A673 (cell line): ENCODE data around the gene METRN. TPM values are rescaled to one million over a fixed set of nuclear protein-coding genes. Genes with fewer than 3 reads are reported as not detected.

ENCODE experiments used
- BruUV-seq: library from RNA; stranded (reverse); fragments of 400-500 nt; replicated peaks from 2 replicates; lab custom pipeline; 2021; lab: Mats Ljungman, UMichigan
- CTCF ChIA-PET: fragments of 300-600 bp; sonication (Branson Sonifier 250); formaldehyde crosslinking; loops from one replicate; lab custom pipeline; 2022; ENCODE audit warnings: antibody characterized with exemption; lab: Charles Lee
- POLR2A ChIA-PET: fragments of 300-600 bp; sonication (Branson Sonifier 250); formaldehyde crosslinking; loops from one replicate; lab custom pipeline; 2022; ENCODE audit warnings: antibody characterized with exemption; ENCODE audit not compliant: low non-redundant PET; lab: Charles Lee
- DNase-seq: peaks from one replicate; pipeline ENCODE4 v3.0.0-alpha.2; 2015; ENCODE audit warnings: low spot score
- H3K27ac ChIP-seq: fragments of 200-600 bp; sonication (generic); 2 replicates; pipeline ENCODE4 v1.5.1; 2016; ENCODE audit warnings: mixed run types, low read depth, mild to moderate bottlenecking, mixed read lengths, antibody characterized with exemption, low read length; ENCODE audit not compliant: poor library complexity, severe bottlenecking
- H3K27me3 ChIP-seq: fragments of 200-600 bp; sonication (generic); replicated peaks from 2 replicates; pipeline ENCODE4 v1.6.1; 2017; ENCODE audit warnings: mixed run types, low read depth, mild to moderate bottlenecking, mixed read lengths, antibody characterized with exemption, low read length; ENCODE audit not compliant: insufficient read depth, poor library complexity
- H3K36me3 ChIP-seq: fragments of 200-600 bp; sonication (generic); 2 replicates; pipeline ENCODE4 v1.6.1; 2016; ENCODE audit warnings: mixed run types, mild to moderate bottlenecking, mixed read lengths, antibody characterized with exemption, low read length; ENCODE audit not compliant: insufficient read depth, poor library complexity, severe bottlenecking
- H3K4me1 ChIP-seq: fragments of 200-600 bp; sonication (generic); 2 replicates; pipeline ENCODE4 v1.6.1; 2017; ENCODE audit warnings: mixed run types, mild to moderate bottlenecking, mixed read lengths, antibody characterized with exemption, low read length; ENCODE audit not compliant: insufficient read depth, poor library complexity, severe bottlenecking
- H3K4me3 ChIP-seq: fragments of 200-600 bp; sonication (generic); 2 replicates; pipeline ENCODE4 v1.5.1; 2016; ENCODE audit warnings: low read depth, mixed run types, mild to moderate bottlenecking, mixed read lengths, low read length; ENCODE audit not compliant: poor library complexity, severe bottlenecking
- H3K9me3 ChIP-seq: fragments of 200-600 bp; sonication (generic); 2 replicates; pipeline ENCODE4 v1.6.1; 2016; ENCODE audit warnings: mixed run types, low read depth, mild to moderate bottlenecking, mixed read lengths, antibody characterized with exemption, low read length; ENCODE audit not compliant: poor library complexity, severe bottlenecking
- EZH2 ChIP-seq: fragments of 200-600 bp; sonication (generic); IDR thresholded peaks from 2 replicates; pipeline ENCODE4 v1.6.1; 2017; ENCODE audit warnings: borderline replicate concordance, low read depth, mild to moderate bottlenecking, mixed read lengths, antibody characterized with exemption, low read length; ENCODE audit not compliant: poor library complexity, severe bottlenecking
- intact Hi-C: fragments of 100-400 bp; cut with micrococcal nuclease; formaldehyde crosslinking; loops from one replicate; pipeline ENCODE4 v1.10.0; 2022; ENCODE audit not compliant: unreplicated experiment
- total RNA-seq: library from RNA; stranded (reverse); gene quantifications from 2 replicates; pipeline ENCODE4 v1.2.3, GENCODE V29; 2021
- TF ChIP-seq, protein P1 (sequence below): fragments of 300-800, 200-600 bp; sonication (generic); conservative IDR thresholded peaks from 2 replicates; pipeline ENCODE4 v1.5.1; 2017; ENCODE audit warnings: low read depth, mild to moderate bottlenecking, antibody characterized with exemption, low read length, moderate library complexity, mixed read lengths

METRN gene
- total RNA-seq, 1 experiment from 2014 or later, result 0.86 TPM

- no peak for TF ChIP-seq EZH2
- TF ChIP-seq, protein P1, sequence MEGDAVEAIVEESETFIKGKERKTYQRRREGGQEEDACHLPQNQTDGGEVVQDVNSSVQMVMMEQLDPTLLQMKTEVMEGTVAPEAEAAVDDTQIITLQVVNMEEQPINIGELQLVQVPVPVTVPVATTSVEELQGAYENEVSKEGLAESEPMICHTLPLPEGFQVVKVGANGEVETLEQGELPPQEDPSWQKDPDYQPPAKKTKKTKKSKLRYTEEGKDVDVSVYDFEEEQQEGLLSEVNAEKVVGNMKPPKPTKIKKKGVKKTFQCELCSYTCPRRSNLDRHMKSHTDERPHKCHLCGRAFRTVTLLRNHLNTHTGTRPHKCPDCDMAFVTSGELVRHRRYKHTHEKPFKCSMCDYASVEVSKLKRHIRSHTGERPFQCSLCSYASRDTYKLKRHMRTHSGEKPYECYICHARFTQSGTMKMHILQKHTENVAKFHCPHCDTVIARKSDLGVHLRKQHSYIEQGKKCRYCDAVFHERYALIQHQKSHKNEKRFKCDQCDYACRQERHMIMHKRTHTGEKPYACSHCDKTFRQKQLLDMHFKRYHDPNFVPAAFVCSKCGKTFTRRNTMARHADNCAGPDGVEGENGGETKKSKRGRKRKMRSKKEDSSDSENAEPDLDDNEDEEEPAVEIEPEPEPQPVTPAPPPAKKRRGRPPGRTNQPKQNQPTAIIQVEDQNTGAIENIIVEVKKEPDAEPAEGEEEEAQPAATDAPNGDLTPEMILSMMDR, result no peak
- Histone ChIP-seq H3K4me3 (no peak overlapping the region), H3K9me3 (no peaks in the 10 kb centered on the region), H3K27ac (no peak overlapping the region), H3K36me3 (no peaks in the 10 kb centered on the region), H3K4me1 (no peaks in the 10 kb centered on the region), H3K27me3 (no peaks in the 10 kb centered on the region)
- no peak for DNase-seq
- ChIA-PET POLR2A (no interaction called here), CTCF (no interaction called here)
- no TSS peak for BruUV-seq
- intact Hi-C loops, result no loop called here
Observed at GRCh38 chr16:765488-765865, 50.6 kb downstream of the METRN start.

DNA sequence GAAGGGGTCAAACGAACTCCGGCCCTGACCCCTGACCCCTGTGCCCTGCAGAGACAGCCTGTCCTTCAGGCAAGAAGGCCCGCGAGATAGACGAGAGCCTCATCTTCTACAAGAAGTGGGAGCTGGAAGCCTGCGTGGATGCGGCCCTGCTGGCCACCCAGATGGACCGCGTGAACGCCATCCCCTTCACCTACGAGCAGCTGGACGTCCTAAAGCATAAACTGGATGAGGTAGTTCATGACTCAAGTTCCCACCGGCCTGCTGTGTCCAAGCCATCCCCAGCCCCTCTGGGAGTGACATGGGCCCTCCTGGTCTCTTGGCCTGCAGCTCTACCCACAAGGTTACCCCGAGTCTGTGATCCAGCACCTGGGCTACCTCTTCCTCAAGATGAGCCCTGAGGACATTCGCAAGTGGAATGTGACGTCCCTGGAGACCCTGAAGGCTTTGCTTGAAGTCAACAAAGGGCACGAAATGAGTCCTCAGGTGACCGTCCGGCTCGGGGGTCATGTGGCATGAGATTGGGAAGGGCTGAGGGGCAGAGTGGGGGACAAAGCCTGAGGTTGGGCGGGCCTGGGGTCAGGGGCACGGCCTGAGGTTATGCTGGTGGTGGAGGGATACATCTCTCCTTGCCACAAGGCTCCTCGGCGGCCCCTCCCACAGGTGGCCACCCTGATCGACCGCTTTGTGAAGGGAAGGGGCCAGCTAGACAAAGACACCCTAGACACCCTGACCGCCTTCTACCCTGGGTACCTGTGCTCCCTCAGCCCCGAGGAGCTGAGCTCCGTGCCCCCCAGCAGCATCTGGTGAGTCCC is 51.3 kb downstream of the METRN start:
- H3K9me3 ChIP-seq, result no peaks in the 10 kb centered on the region
- ChIA-PET POLR2A (no interaction called here), CTCF (no interaction called here)
- no peaks in the 10 kb centered on the region for H3K27me3 ChIP-seq
- intact Hi-C loops, result no loop called here
- no peaks in the 10 kb centered on the region for H3K4me1 ChIP-seq
- H3K27ac ChIP-seq, result no peak overlapping the region
- BruUV-seq, result no TSS peak
- H3K4me3 ChIP-seq, result no peak overlapping the region
- TF ChIP-seq, protein P1, result no peak
- TF ChIP-seq EZH2, result no peak
- DNase-seq, result no peak
- H3K36me3 ChIP-seq, result no peaks in the 10 kb centered on the region

DNA sequence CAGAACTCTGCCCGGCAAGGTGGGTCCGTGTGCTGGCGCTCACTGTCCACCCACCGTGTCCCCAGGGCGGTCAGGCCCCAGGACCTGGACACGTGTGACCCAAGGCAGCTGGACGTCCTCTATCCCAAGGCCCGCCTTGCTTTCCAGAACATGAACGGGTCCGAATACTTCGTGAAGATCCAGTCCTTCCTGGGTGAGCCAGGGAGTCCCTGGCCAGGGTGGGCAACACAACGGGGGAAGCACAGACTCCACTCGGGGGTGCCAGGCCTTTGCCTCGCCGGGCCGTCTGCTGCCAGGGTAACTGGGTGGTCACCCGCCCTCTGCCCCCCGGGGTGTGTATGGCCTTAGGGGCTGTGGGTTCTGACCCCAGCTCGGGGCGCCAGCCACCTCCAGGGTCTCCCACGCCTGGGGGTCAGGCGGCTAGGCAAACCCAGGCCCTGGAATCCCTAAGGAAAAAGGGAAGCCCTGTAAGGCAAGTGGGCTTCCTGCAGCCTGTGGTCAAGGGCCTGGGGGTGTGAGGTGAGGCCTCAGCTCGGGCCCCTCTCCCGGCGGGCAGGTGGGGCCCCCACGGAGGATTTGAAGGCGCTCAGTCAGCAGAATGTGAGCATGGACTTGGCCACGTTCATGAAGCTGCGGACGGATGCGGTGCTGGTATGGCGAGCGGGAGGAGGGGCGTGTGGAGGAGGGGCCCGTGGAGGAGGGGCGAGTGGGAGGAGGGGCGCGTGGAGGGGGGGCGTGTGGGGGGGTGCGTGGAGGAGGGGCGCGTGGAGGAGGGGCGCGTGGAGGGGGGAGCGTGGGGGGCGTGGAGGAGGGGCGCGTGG is 52.1 kb downstream of the METRN start:
- Histone ChIP-seq H3K4me1 (no peaks in the 10 kb centered on the region), H3K27me3 (no peaks in the 10 kb centered on the region), H3K36me3 (no peaks in the 10 kb centered on the region), H3K4me3 (no peak overlapping the region), H3K27ac (no peak overlapping the region), H3K9me3 (no peaks in the 10 kb centered on the region)
- DNase-seq, result no peak
- ChIA-PET CTCF (no interaction called here), POLR2A (no interaction called here)
- intact Hi-C loops, result no loop called here
- no TSS peak for BruUV-seq
- TF ChIP-seq, protein P1, result no peak
- no peak for TF ChIP-seq EZH2
